ENCODE results near the gene GNGT1.
"Not testable (repeated sequence)": the region's sequence is repeated elsewhere in the genome, so short reads cannot be mapped to it uniquely, and the experiment has no call there.

Gene GNGT1

GRCh38 chr7:93902777-93903423 is 3.5 kb upstream of the GNGT1 start:
- no peak for DNase-seq

- DNase-seq, result no peak
Measured at GRCh38 chr7:93910076-93910994, 4.0 kb downstream of the GNGT1 start.

GRCh38 chr7:93911242-93911641 is 4.9 kb downstream of the GNGT1 start:
- not testable (repeated sequence) for DNase-seq

- not testable (repeated sequence) for DNase-seq
Measured at GRCh38 chr7:93911661-93912060, 5.3 kb downstream of the GNGT1 start.

- DNase-seq, result no peak
Measured at GRCh38 chr7:93913197-93913596, 6.8 kb downstream of the GNGT1 start.

GRCh38 chr7:93914581-93915066 is 8.3 kb downstream of the GNGT1 start:
- DNase-seq, result no peak

GRCh38 chr7:93915206-93915842 is 9.0 kb downstream of the GNGT1 start:
- DNase-seq, result not testable (repeated sequence)

- not testable (repeated sequence) for DNase-seq
Measured at GRCh38 chr7:93915888-93916287, 9.5 kb downstream of the GNGT1 start.

GRCh38 chr7:93916315-93916714 is 9.9 kb downstream of the GNGT1 start:
- not testable (repeated sequence) for DNase-seq

GRCh38 chr7:93920496-93921182 is 14.3 kb downstream of the GNGT1 start:
- no peak for DNase-seq

- DNase-seq, result no peak
Measured at GRCh38 chr7:93921186-93921585, 14.8 kb downstream of the GNGT1 start.

- DNase-seq, result peak in 49 of 58 donors; percentile 2 to 63 (median 21)
Measured at GRCh38 chr7:93921607-93922566, 15.5 kb downstream of the GNGT1 start, which contains the start of gene GNG11. Gene GNG11 (plus strand): TSS chr7:93921735. CDS start chr7:93922138, 403 bp downstream.

- no peak for DNase-seq
Measured at GRCh38 chr7:93923296-93923695, 16.9 kb downstream of the GNGT1 start.

GRCh38 chr7:93923942-93924341 is 17.6 kb downstream of the GNGT1 start:
- no peak for DNase-seq

- DNase-seq, result no peak
Measured at GRCh38 chr7:93926800-93927199, 20.4 kb downstream of the GNGT1 start.

- no peak for DNase-seq
Measured at GRCh38 chr7:93927585-93927984, 21.2 kb downstream of the GNGT1 start.

- DNase-seq, result no peak
Measured at GRCh38 chr7:93931655-93932054, 25.3 kb downstream of the GNGT1 start.

GRCh38 chr7:93933156-93933555 is 26.8 kb downstream of the GNGT1 start:
- DNase-seq, result no peak

GRCh38 chr7:93935102-93935501 is 28.7 kb downstream of the GNGT1 start:
- no peak for DNase-seq

- no peak for DNase-seq
Measured at GRCh38 chr7:93937818-93938217, 31.5 kb downstream of the GNGT1 start.
